Measurements from ENCODE around the gene GABRG3.

GRCh38 chr15:27095886-27096624 lies 125.1 kb downstream of the GABRG3 start:
- TF ChIP-seq POLR2A (IDR thresholded peaks at IDR 0.05): no peak
- TF ChIP-seq, protein P1, sequence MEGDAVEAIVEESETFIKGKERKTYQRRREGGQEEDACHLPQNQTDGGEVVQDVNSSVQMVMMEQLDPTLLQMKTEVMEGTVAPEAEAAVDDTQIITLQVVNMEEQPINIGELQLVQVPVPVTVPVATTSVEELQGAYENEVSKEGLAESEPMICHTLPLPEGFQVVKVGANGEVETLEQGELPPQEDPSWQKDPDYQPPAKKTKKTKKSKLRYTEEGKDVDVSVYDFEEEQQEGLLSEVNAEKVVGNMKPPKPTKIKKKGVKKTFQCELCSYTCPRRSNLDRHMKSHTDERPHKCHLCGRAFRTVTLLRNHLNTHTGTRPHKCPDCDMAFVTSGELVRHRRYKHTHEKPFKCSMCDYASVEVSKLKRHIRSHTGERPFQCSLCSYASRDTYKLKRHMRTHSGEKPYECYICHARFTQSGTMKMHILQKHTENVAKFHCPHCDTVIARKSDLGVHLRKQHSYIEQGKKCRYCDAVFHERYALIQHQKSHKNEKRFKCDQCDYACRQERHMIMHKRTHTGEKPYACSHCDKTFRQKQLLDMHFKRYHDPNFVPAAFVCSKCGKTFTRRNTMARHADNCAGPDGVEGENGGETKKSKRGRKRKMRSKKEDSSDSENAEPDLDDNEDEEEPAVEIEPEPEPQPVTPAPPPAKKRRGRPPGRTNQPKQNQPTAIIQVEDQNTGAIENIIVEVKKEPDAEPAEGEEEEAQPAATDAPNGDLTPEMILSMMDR (IDR thresholded peaks at IDR 0.05): no peak
- TF ChIP-seq POLR2AphosphoS5 (IDR thresholded peaks at IDR 0.05): no peak
